ENCODE data around the gene CHRNB4.

DNA sequence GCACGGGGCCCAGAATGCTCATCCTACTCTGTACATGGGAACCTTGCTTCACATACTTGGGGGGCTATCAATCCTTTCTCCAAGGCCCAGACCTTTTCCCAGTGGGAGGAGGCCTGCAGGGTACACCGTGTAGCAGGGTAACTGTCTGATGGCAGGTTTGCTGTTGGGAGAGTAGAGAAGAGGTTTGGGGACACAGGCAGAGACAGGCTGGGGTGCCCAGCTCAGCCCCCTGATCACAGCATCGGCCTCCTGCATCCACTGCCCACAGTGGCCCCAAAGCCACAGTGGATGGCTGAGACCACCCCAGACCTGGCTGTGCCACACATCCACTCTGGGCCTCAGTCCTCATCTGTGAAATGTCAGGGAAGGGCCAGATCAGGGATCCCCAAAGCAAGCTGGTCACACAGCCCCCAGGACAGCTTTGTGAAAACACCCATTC is 25.8 kb downstream of the CHRNB4 start:
- TF ChIP-seq, protein P1, sequence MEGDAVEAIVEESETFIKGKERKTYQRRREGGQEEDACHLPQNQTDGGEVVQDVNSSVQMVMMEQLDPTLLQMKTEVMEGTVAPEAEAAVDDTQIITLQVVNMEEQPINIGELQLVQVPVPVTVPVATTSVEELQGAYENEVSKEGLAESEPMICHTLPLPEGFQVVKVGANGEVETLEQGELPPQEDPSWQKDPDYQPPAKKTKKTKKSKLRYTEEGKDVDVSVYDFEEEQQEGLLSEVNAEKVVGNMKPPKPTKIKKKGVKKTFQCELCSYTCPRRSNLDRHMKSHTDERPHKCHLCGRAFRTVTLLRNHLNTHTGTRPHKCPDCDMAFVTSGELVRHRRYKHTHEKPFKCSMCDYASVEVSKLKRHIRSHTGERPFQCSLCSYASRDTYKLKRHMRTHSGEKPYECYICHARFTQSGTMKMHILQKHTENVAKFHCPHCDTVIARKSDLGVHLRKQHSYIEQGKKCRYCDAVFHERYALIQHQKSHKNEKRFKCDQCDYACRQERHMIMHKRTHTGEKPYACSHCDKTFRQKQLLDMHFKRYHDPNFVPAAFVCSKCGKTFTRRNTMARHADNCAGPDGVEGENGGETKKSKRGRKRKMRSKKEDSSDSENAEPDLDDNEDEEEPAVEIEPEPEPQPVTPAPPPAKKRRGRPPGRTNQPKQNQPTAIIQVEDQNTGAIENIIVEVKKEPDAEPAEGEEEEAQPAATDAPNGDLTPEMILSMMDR (IDR thresholded peaks at IDR 0.05) = no peak
- no peak for TF ChIP-seq POLR2A (IDR thresholded peaks at IDR 0.05)

Data from right lobe of liver (tissue), 4 donors.